Esophagus muscularis mucosa (tissue), 4 donors: ENCODE results near the gene BTG4. TPM values are rescaled to one million over a fixed set of nuclear protein-coding genes. Genes with fewer than 3 reads are reported as not detected.

Experiments
- DNase-seq: peaks from one replicate; pipeline ENCODE4 v3.0.0-alpha.2; 2017; ENCODE audit errors: extremely low spot score
- H3K27ac ChIP-seq, 4 donors: fragments of 200-600 bp; sonication (generic); replicated peaks in 1 of 4; 1 replicate in 3 of 4; 2 replicates in 1 of 4; pipeline ENCODE4 v1.5.1; 2016 to 2019; ENCODE audit warnings: mild to moderate bottlenecking in 1 of 4
- H3K27me3 ChIP-seq, 4 donors: fragments of 200-600 bp; sonication (generic); one replicate each; pipeline versions ENCODE4 v1.5.1 to v1.6.0; 2016 to 2019
- H3K36me3 ChIP-seq, 4 donors: fragments of 200-600 bp; sonication (generic); one replicate each; pipeline ENCODE4 v1.5.1; 2016 to 2019
- H3K4me1 ChIP-seq, 4 donors: fragments of 200-600 bp; sonication (generic); one replicate each; pipeline ENCODE4 v1.5.1; 2016 to 2019
- H3K4me3 ChIP-seq, 4 donors: fragments of 200-600 bp; sonication (generic); 1 replicate in 2 of 4; 2 replicates in 2 of 4; pipeline ENCODE4 v1.5.1; 2016 to 2019; ENCODE audit warnings: mild to moderate bottlenecking in 4 of 4, moderate library complexity in 1 of 4
- H3K9me3 ChIP-seq, 4 donors: fragments of 200-600 bp; sonication (generic); 1 replicate in 3 of 4; 2 replicates in 1 of 4; pipeline ENCODE4 v1.5.1; 2016 to 2019
- EP300 ChIP-seq: sonication (generic); formaldehyde crosslinking; IDR thresholded peaks from one replicate; pipeline ENCODE4 v1.6.1; 2017; ENCODE audit warnings: antibody characterized with exemption
- POLR2A ChIP-seq: fragments of 450-650 bp; IDR thresholded peaks from one replicate; pipeline ENCODE4 v1.6.1; 2017; ENCODE audit warnings: antibody characterized with exemption, moderate library complexity, mild to moderate bottlenecking, low read depth
- POLR2AphosphoS5 ChIP-seq, 2 donors: sonication (generic); formaldehyde crosslinking; IDR thresholded peaks; one replicate each; pipeline ENCODE4 v1.6.1; 2017; ENCODE audit warnings: antibody characterized with exemption in 2 of 2
- WGBS: methylation state at CpG from one replicate; pipeline ENCODE4 v1.1.5; 2018; 5-methylcytosine and 5-hydroxymethylcytosine counted together
- intact Hi-C: fragments of 100-400 bp; cut with DNase I; formaldehyde crosslinking; loops from one replicate; pipeline ENCODE4 v1.15.1; 2023
- total RNA-seq, 4 donors: library from RNA; depleted of rRNA; stranded (reverse); fragments of >200 nt; gene quantifications; one replicate each; pipeline versions ENCODE4 v1.1.0 to v1.2.1, GENCODE V29; 2016
- TF ChIP-seq, protein P1 (sequence below), 3 experiments: fragments of 200-600 bp in 2 of 3; fragments of 450-650 bp in 1 of 3; sonication (generic) in 2 of 3; IDR thresholded peaks; one replicate each; pipeline ENCODE4 v1.5.1; 2017 to 2019; ENCODE audit warnings: antibody characterized with exemption in 3 of 3, mild to moderate bottlenecking in 2 of 3, moderate library complexity in 1 of 3

The BTG4 gene
- total RNA-seq, 4 donors from 2014 or later, result not detected

GRCh38 chr11:111541254-111542061 lies 29.3 kb upstream of the BTG4 start:
- WGBS, result 24% methylated on average over 18 of the region's 41 CpGs
- peaks cover 22 to 31% (median 29%) of the 10 kb centered on the region in 4 donors for H3K4me1 ChIP-seq
- intact Hi-C loops, result no loop called here
- TF ChIP-seq, protein P1, sequence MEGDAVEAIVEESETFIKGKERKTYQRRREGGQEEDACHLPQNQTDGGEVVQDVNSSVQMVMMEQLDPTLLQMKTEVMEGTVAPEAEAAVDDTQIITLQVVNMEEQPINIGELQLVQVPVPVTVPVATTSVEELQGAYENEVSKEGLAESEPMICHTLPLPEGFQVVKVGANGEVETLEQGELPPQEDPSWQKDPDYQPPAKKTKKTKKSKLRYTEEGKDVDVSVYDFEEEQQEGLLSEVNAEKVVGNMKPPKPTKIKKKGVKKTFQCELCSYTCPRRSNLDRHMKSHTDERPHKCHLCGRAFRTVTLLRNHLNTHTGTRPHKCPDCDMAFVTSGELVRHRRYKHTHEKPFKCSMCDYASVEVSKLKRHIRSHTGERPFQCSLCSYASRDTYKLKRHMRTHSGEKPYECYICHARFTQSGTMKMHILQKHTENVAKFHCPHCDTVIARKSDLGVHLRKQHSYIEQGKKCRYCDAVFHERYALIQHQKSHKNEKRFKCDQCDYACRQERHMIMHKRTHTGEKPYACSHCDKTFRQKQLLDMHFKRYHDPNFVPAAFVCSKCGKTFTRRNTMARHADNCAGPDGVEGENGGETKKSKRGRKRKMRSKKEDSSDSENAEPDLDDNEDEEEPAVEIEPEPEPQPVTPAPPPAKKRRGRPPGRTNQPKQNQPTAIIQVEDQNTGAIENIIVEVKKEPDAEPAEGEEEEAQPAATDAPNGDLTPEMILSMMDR (IDR thresholded peaks at IDR 0.05), result no peak
- TF ChIP-seq POLR2AphosphoS5 (IDR thresholded peaks at IDR 0.05), result peak; percentile 63 to 73
- peak overlapping the region; percentile 63 to 80 (median 74) for H3K27ac ChIP-seq
- H3K4me3 ChIP-seq, result peak overlapping the region; percentile 65 to 76 (median 67)
- DNase-seq, result no peak
- H3K27me3 ChIP-seq, result peaks cover 0 to 40% (median 4%) of the 10 kb centered on the region in 4 donors
- H3K36me3 ChIP-seq, result peaks cover 0 to 15% (median 4%) of the 10 kb centered on the region in 4 donors
- no peaks in the 10 kb centered on the region for H3K9me3 ChIP-seq

- intact Hi-C loops, result no loop called here
- WGBS, result 0% methylated on average over 15 of the region's 22 CpGs
- H3K4me3 ChIP-seq, result peak overlapping the region; percentile 65 to 76 (median 67)
- H3K36me3 ChIP-seq, result peaks cover 0 to 9% (median 2%) of the 10 kb centered on the region in 4 donors
- H3K9me3 ChIP-seq, result no peaks in the 10 kb centered on the region
- TF ChIP-seq, protein P1 (IDR thresholded peaks at IDR 0.05), result no peak
- TF ChIP-seq EP300 (no peak), POLR2A (no peak), POLR2AphosphoS5 (IDR thresholded peaks at IDR 0.05) (no peak)
- peaks cover 0 to 40% (median 4%) of the 10 kb centered on the region in 4 donors for H3K27me3 ChIP-seq
- H3K4me1 ChIP-seq, result peaks cover 22 to 31% (median 29%) of the 10 kb centered on the region in 4 donors
- peak overlapping the region; percentile 63 to 80 (median 74) for H3K27ac ChIP-seq
- DNase-seq, result no peak
Measured at GRCh38 chr11:111540937-111541253, 28.7 kb upstream of the BTG4 start.

- H3K36me3 ChIP-seq, result peaks cover 0 to 5% (median 2%) of the 10 kb centered on the region in 4 donors
- intact Hi-C loops, result no loop called here
- WGBS, result no CpG with 5 or more reads among the region's 70 CpGs
Measured at GRCh38 chr11:111540114-111540936, 28.1 kb upstream of the BTG4 start, which contains the start of gene LAYN. Gene LAYN, plus strand, starts transcription at chr11:111540720. Its CDS starts 124 bp downstream, at chr11:111540844.

GRCh38 chr11:111539426-111540113 lies 27.4 kb upstream of the BTG4 start:
- WGBS, result 81% methylated on average over 8 of the region's 9 CpGs
- no peaks in the 10 kb centered on the region for H3K9me3 ChIP-seq
- TF ChIP-seq, protein P1 (IDR thresholded peaks at IDR 0.05), result no peak
- TF ChIP-seq POLR2AphosphoS5 (IDR thresholded peaks at IDR 0.05), result no peak
- DNase-seq, result no peak
- peak overlapping the region; percentile 63 to 80 (median 74) for H3K27ac ChIP-seq
- peak overlapping the region; percentile 65 to 76 (median 67) for H3K4me3 ChIP-seq
- peaks cover 22 to 31% (median 29%) of the 10 kb centered on the region in 4 donors for H3K4me1 ChIP-seq
- H3K27me3 ChIP-seq, result peaks cover 0 to 40% (median 4%) of the 10 kb centered on the region in 4 donors
- intact Hi-C loops, result no loop called here
- H3K36me3 ChIP-seq, result peaks cover 0 to 4% (median 2%) of the 10 kb centered on the region in 4 donors

More at GRCh38 chr11:111540114-111540936, 28.1 kb upstream of the BTG4 start, which contains the start of gene LAYN:
- H3K9me3 ChIP-seq, result no peaks in the 10 kb centered on the region
- TF ChIP-seq, protein P1 (IDR thresholded peaks at IDR 0.05), result no peak
- no peak for TF ChIP-seq EP300
- TF ChIP-seq POLR2AphosphoS5 (IDR thresholded peaks at IDR 0.05), result peak; percentile 33 to 81
- no peak for TF ChIP-seq POLR2A
- H3K27ac ChIP-seq, result peak within 1 kb of the TSS; percentile 63 to 80 (median 74)
- DNase-seq, result no peak
- H3K27me3 ChIP-seq, result peaks cover 0 to 40% (median 4%) of the 10 kb centered on the region in 4 donors
- peaks cover 22 to 31% (median 29%) of the 10 kb centered on the region in 4 donors for H3K4me1 ChIP-seq
- peak within 1 kb of the TSS; percentile 65 to 76 (median 67) for H3K4me3 ChIP-seq
